GM12878 (cell line): ENCODE results near the gene PAF1. TPM values are rescaled to one million over a fixed set of nuclear protein-coding genes. Genes with fewer than 3 reads are reported as not detected.

Source experiments
- EZH2 ChIP-seq: IDR thresholded peaks from 2 replicates; pipeline ENCODE4 v1.6.1; 2012; ENCODE audit warnings: low read depth, mild to moderate bottlenecking, control low read depth, inconsistent platforms, low read length, borderline replicate concordance; ENCODE audit not compliant: control insufficient read depth
- FOS ChIP-seq: IDR thresholded peaks from 3 replicates; pipeline ENCODE4 v1.6.1; 2011; ENCODE audit warnings: borderline replicate concordance; ENCODE audit not compliant: insufficient read length; ENCODE audit errors: extremely low read depth
- FOXM1 ChIP-seq: IDR thresholded peaks from 2 replicates; pipeline ENCODE4 v1.6.1; 2012; ENCODE audit warnings: low read depth, mild to moderate bottlenecking, inconsistent platforms, low read length, moderate library complexity
- GABPA ChIP-seq: IDR thresholded peaks from 2 replicates; pipeline ENCODE4 v1.6.1; 2014; ENCODE audit warnings: antibody characterized with exemption, low read depth, mild to moderate bottlenecking, inconsistent platforms
- HCFC1 ChIP-seq: fragments of 150-350 bp; IDR thresholded peaks from 2 replicates; pipeline ENCODE4 v1.6.1; 2014; ENCODE audit warnings: low read length
- KAT2A ChIP-seq: conservative IDR thresholded peaks from 2 replicates; pipeline ENCODE4 v1.6.1; 2011; ENCODE audit warnings: low read depth, low read length; ENCODE audit not compliant: control insufficient read depth
- LARP7 ChIP-seq: fragments of 450-650 bp; IDR thresholded peaks from 2 replicates; pipeline ENCODE4 v1.6.1; 2017; ENCODE audit warnings: mild to moderate bottlenecking
- MEF2B ChIP-seq: fragments of 450-650 bp; IDR thresholded peaks from 2 replicates; pipeline ENCODE4 v1.6.1; 2018; ENCODE audit warnings: mild to moderate bottlenecking, moderate library complexity; ENCODE audit not compliant: partially characterized antibody, poor library complexity, severe bottlenecking
- MYB ChIP-seq: fragments of 150-350 bp; IDR thresholded peaks from 2 replicates; pipeline ENCODE4 v1.6.1; 2014; ENCODE audit warnings: mild to moderate bottlenecking, low read depth, low read length, borderline replicate concordance
- NFYA ChIP-seq: IDR thresholded peaks from 2 replicates; pipeline ENCODE4 v1.6.1; 2011; ENCODE audit warnings: low read depth, mild to moderate bottlenecking, low read length, improper control_type of control experiment, borderline replicate concordance
- NRF1 ChIP-seq: conservative IDR thresholded peaks from 2 replicates; pipeline ENCODE4 v1.6.1; 2011; ENCODE audit warnings: mild to moderate bottlenecking, low read depth, low read length, improper control_type of control experiment
- RAD21 ChIP-seq: IDR thresholded peaks from 2 replicates; pipeline ENCODE4 v1.6.1; 2011; ENCODE audit warnings: mild to moderate bottlenecking, low read depth, low read length, moderate library complexity; ENCODE audit not compliant: insufficient read depth
- RUNX3 ChIP-seq: IDR thresholded peaks from 2 replicates; pipeline ENCODE4 v1.6.1; 2012; ENCODE audit warnings: low read length, inconsistent platforms
- SREBF2 ChIP-seq: IDR thresholded peaks from 2 replicates; pipeline ENCODE4 v1.6.1; 2012; ENCODE audit warnings: mild to moderate bottlenecking, low read length
- SRF ChIP-seq, 2 experiments: IDR thresholded peaks; 2 replicates each; pipeline ENCODE4 v1.6.1; 2011; ENCODE audit warnings: low read depth in 2 of 2, low read length in 2 of 2, mild to moderate bottlenecking in 1 of 2, moderate library complexity in 1 of 2
- ZZZ3 ChIP-seq: IDR thresholded peaks from 2 replicates; pipeline ENCODE4 v1.6.1; 2011; ENCODE audit warnings: low read depth; ENCODE audit not compliant: control insufficient read depth, insufficient read length
- polyA plus RNA-seq, 11 experiments: library from polyadenylated mRNA; depleted of rRNA in 4 of 11; unstranded in 6 of 11; stranded (reverse) in 5 of 11; fragments of >200 nt; fragmentation: Nextera tagmentation in 4 of 11; fragmentation: Illumina TruSeq in 1 of 11; extraction: Ambion mirVana in 4 of 11; extraction: Trizol in 1 of 11; gene quantifications; 1 replicate in 1 of 11; 2 replicates in 10 of 11; pipeline versions ENCODE4 v1.2.1 to v1.2.3, GENCODE V29; 2011 to 2016; ENCODE audit warnings: inconsistent platforms in 2 of 11, missing spikeins in 2 of 11, low read depth in 1 of 11
- total RNA-seq, 4 experiments: library from RNA; depleted of rRNA in 3 of 4; stranded (reverse); fragments of >200 nt in 3 of 4; fragmentation: Illumina TruSeq in 1 of 4; extraction: Trizol in 1 of 4; gene quantifications; 2 replicates each; pipeline versions ENCODE4 v1.2.1 to v1.2.3, GENCODE V29; 2013 to 2021
- TF ChIP-seq, protein P1 (sequence below): IDR thresholded peaks from 2 replicates; pipeline ENCODE4 v1.6.1; 2011; ENCODE audit warnings: low read depth, mild to moderate bottlenecking, low read length, moderate library complexity, borderline replicate concordance; ENCODE audit errors: extremely low read depth
- TF ChIP-seq, protein P2 (sequence below): fragments of 450-650 bp; IDR thresholded peaks from 2 replicates; pipeline ENCODE4 v1.6.1; 2018; ENCODE audit warnings: borderline replicate concordance, mild to moderate bottlenecking; ENCODE audit not compliant: partially characterized antibody
- TF ChIP-seq, protein P3 (sequence below): fragments of 450-650 bp; IDR thresholded peaks from 2 replicates; pipeline ENCODE4 v1.6.1; 2017; ENCODE audit warnings: mild to moderate bottlenecking, moderate library complexity
- TF ChIP-seq, protein P4 (sequence below): IDR thresholded peaks from 2 replicates; pipeline ENCODE4 v1.6.1; 2011; ENCODE audit warnings: borderline replicate concordance, low read depth, mild to moderate bottlenecking, moderate library complexity, low read length; ENCODE audit not compliant: insufficient read depth, poor library complexity, severe bottlenecking

The PAF1 gene
- total and polyA plus RNA-seq, 10 of the 15 experiments (the other 5 are each of a cell fraction or from before 2014, with no cell fraction given): 1.7 to 45.8 (median 39.6) TPM

DNA sequence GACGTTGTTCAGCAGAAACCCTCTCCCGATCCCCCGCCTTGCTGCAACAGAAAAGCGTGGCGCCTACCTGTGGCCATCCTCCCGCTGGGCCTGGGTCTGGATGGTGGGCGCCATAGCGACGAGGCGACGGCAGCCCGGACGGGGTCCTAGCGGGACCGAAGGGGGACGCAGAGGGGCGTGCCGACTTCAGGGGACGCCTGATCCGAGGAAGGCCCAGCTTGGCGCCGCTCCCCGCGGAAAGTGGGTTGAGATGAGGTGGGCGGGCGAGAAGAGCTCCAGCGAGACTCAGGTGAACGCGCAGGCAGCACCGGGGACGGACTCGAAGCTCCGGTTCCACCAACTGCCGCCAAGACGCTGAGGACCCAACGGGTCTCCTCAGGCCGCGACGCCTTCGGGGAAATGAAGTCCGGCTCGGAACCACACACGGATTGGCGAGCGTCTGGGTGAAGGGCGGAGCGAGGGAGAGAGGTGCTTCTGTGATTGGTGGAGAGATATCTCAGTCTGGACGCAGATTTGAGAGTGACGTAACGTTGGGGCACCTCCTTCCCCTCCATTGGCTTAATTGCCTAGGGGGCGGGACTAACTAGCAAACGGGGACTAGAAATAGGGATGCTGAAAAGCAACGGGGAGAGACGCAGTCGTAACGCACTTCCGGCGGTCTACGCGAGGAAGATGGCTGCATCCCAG lies at the start of gene PAF1, which contains the start of gene MED29 (continued):
- TF ChIP-seq EZH2 (no peak), MEF2B (peak; percentile 60), SREBF2 (no peak), NFYA (peak; percentile 38; the same call in 1 of the 2 replicates), HCFC1 (peak; percentile 86), RAD21 (no peak), ZZZ3 (no peak), GABPA (peak; percentile 86), FOS (peak; percentile 75), MYB (peak; percentile 96), NRF1 (0 out of 2 replicates have a peak, but pooled peaks have one; percentile 1), FOXM1 (no peak), KAT2A (no peak), RUNX3 (no peak; the same call in none of the 2 replicates), SRF (IDR thresholded peaks at IDR 0.05; ENCODE audit: low read depth in 2 of 2, low read length in 2 of 2) (no peak), LARP7 (peak; percentile 97)
- TF ChIP-seq, protein P1, sequence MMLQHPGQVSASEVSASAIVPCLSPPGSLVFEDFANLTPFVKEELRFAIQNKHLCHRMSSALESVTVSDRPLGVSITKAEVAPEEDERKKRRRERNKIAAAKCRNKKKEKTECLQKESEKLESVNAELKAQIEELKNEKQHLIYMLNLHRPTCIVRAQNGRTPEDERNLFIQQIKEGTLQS: no peak
- TF ChIP-seq, protein P2, sequence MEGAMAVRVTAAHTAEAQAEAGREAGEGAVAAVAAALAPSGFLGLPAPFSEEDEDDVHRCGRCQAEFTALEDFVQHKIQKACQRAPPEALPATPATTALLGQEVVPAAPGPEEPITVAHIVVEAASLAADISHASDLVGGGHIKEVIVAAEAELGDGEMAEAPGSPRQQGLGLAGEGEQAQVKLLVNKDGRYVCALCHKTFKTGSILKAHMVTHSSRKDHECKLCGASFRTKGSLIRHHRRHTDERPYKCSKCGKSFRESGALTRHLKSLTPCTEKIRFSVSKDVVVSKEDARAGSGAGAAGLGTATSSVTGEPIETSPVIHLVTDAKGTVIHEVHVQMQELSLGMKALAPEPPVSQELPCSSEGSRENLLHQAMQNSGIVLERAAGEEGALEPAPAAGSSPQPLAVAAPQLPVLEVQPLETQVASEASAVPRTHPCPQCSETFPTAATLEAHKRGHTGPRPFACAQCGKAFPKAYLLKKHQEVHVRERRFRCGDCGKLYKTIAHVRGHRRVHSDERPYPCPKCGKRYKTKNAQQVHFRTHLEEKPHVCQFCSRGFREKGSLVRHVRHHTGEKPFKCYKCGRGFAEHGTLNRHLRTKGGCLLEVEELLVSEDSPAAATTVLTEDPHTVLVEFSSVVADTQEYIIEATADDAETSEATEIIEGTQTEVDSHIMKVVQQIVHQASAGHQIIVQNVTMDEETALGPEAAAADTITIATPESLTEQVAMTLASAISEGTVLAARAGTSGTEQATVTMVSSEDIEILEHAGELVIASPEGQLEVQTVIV: peak; percentile 98
- TF ChIP-seq, protein P3, sequence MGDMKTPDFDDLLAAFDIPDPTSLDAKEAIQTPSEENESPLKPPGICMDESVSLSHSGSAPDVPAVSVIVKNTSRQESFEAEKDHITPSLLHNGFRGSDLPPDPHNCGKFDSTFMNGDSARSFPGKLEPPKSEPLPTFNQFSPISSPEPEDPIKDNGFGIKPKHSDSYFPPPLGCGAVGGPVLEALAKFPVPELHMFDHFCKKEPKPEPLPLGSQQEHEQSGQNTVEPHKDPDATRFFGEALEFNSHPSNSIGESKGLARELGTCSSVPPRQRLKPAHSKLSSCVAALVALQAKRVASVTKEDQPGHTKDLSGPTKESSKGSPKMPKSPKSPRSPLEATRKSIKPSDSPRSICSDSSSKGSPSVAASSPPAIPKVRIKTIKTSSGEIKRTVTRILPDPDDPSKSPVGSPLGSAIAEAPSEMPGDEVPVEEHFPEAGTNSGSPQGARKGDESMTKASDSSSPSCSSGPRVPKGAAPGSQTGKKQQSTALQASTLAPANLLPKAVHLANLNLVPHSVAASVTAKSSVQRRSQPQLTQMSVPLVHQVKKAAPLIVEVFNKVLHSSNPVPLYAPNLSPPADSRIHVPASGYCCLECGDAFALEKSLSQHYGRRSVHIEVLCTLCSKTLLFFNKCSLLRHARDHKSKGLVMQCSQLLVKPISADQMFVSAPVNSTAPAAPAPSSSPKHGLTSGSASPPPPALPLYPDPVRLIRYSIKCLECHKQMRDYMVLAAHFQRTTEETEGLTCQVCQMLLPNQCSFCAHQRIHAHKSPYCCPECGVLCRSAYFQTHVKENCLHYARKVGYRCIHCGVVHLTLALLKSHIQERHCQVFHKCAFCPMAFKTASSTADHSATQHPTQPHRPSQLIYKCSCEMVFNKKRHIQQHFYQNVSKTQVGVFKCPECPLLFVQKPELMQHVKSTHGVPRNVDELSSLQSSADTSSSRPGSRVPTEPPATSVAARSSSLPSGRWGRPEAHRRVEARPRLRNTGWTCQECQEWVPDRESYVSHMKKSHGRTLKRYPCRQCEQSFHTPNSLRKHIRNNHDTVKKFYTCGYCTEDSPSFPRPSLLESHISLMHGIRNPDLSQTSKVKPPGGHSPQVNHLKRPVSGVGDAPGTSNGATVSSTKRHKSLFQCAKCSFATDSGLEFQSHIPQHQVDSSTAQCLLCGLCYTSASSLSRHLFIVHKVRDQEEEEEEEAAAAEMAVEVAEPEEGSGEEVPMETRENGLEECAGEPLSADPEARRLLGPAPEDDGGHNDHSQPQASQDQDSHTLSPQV: peak; percentile 62; the same call in 1 of the 2 replicates
- TF ChIP-seq, protein P4, sequence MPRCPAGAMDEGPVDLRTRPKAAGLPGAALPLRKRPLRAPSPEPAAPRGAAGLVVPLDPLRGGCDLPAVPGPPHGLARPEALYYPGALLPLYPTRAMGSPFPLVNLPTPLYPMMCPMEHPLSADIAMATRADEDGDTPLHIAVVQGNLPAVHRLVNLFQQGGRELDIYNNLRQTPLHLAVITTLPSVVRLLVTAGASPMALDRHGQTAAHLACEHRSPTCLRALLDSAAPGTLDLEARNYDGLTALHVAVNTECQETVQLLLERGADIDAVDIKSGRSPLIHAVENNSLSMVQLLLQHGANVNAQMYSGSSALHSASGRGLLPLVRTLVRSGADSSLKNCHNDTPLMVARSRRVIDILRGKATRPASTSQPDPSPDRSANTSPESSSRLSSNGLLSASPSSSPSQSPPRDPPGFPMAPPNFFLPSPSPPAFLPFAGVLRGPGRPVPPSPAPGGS: peak; percentile 45
